H1 (cell line): Measurements from ENCODE around the gene SLC24A4. TPM values are rescaled to one million over a fixed set of nuclear protein-coding genes. Genes with fewer than 3 reads are reported as not detected.

Experiments
- CTCF ChIA-PET: fragments of 300-600 bp; sonication (Branson Sonifier 250); formaldehyde crosslinking; loops from one replicate; lab custom pipeline; 2021; ENCODE audit not compliant: partially characterized antibody; lab: Charles Lee
- POLR2A ChIA-PET: fragments of 300-600 bp; sonication (Branson Sonifier 250); formaldehyde crosslinking; loops from one replicate; lab custom pipeline; 2021; ENCODE audit warnings: inconsistent platforms; ENCODE audit not compliant: partially characterized antibody; lab: Charles Lee
- DNase-seq, 2 experiments: peaks; one replicate each; pipeline versions ENCODE4 v3.0.0 to v3.0.0-alpha.2; 2010 to 2022; ENCODE audit warnings: low spot score in 2 of 2, low read depth in 1 of 2, mixed read lengths in 1 of 2
- FAIRE-seq: peaks from 2 replicates; lab custom pipeline; 2011; peaks lifted over from hg19 to GRCh38; lab: Jason Lieb, UNC
- H2AFZ ChIP-seq: 2 replicates; pipeline ENCODE4 v1.8.1; 2012; ENCODE audit warnings: low read length, inconsistent platforms
- H2AK5ac ChIP-seq: 2 replicates; pipeline ENCODE4 v1.6.1; 2013; ENCODE audit warnings: low read depth, low read length
- H2BK120ac ChIP-seq: replicated peaks from 2 replicates; pipeline ENCODE3; 2013; ENCODE audit warnings: low read depth, low read length, inconsistent platforms
- H2BK12ac ChIP-seq: 2 replicates; pipeline ENCODE4 v1.6.1; 2013; ENCODE audit warnings: low read depth, low read length
- H2BK15ac ChIP-seq: 2 replicates; pipeline ENCODE4 v1.6.1; 2013; ENCODE audit warnings: low read length
- H2BK20ac ChIP-seq: 2 replicates; pipeline ENCODE4 v1.6.1; 2013; ENCODE audit warnings: low read length
- H2BK5ac ChIP-seq: 2 replicates; pipeline ENCODE4 v1.6.1; 2013; ENCODE audit warnings: low read depth, low read length
- H3K14ac ChIP-seq: 2 replicates; pipeline ENCODE4 v1.6.1; 2013; ENCODE audit warnings: inconsistent platforms; ENCODE audit not compliant: insufficient read length
- H3K18ac ChIP-seq: 2 replicates; pipeline ENCODE4 v1.6.1; 2013; ENCODE audit warnings: low read length; ENCODE audit errors: extremely low read depth
- H3K23ac ChIP-seq: 2 replicates; pipeline ENCODE4 v1.6.1; 2013; ENCODE audit warnings: inconsistent platforms; ENCODE audit not compliant: insufficient read length
- H3K23me2 ChIP-seq: 2 replicates; pipeline ENCODE4 v1.6.1; 2013; ENCODE audit warnings: low read depth, low read length
- H3K27ac ChIP-seq: 2 replicates; pipeline ENCODE4 v1.6.1; 2011; ENCODE audit warnings: low read depth, low read length, inconsistent platforms
- H3K27me3 ChIP-seq, 4 experiments: replicated peaks in 1 of 4; 1 replicate in 1 of 4; 2 replicates in 3 of 4; pipeline versions ENCODE4 v1.6.1 to v1.8.1; 2011 to 2013; ENCODE audit warnings: low read length in 3 of 4, mild to moderate bottlenecking in 3 of 4, inconsistent platforms in 2 of 4, mixed read lengths in 2 of 4, moderate library complexity in 1 of 4; ENCODE audit not compliant: control insufficient read depth in 3 of 4, insufficient read depth in 3 of 4; ENCODE audit errors: extremely low read depth in 1 of 4
- H3K36me3 ChIP-seq, 4 experiments: 2 replicates each; pipeline versions ENCODE4 v1.6.1 to v1.8.1; 2011 to 2013; ENCODE audit warnings: mild to moderate bottlenecking in 4 of 4, low read length in 3 of 4, moderate library complexity in 2 of 4, control low read depth in 1 of 4, inconsistent platforms in 1 of 4; ENCODE audit not compliant: insufficient read depth in 4 of 4, control insufficient read depth in 2 of 4
- H3K4ac ChIP-seq: replicated peaks from 2 replicates; pipeline ENCODE3; 2013; ENCODE audit warnings: low read length, low read depth, mixed read lengths, inconsistent platforms; ENCODE audit not compliant: insufficient read length
- H3K4me1 ChIP-seq, 4 experiments: replicated peaks in 1 of 4; 1 replicate in 1 of 4; 2 replicates in 3 of 4; pipeline versions ENCODE4 v1.6.1 to v1.8.1; 2011 to 2013; ENCODE audit warnings: low read length in 3 of 4, inconsistent platforms in 2 of 4, mixed read lengths in 1 of 4; ENCODE audit not compliant: insufficient read depth in 4 of 4, control insufficient read depth in 3 of 4
- H3K4me2 ChIP-seq, 2 experiments: 2 replicates each; pipeline versions ENCODE4 v1.6.1 to v1.8.1; 2011 to 2013; ENCODE audit warnings: low read depth in 2 of 2, low read length in 2 of 2, control low read depth in 1 of 2, inconsistent platforms in 1 of 2, mild to moderate bottlenecking in 1 of 2; ENCODE audit not compliant: insufficient read depth in 1 of 2
- H3K4me3 ChIP-seq, 4 experiments: fragments of 200-600, 300-600 bp in 1 of 4; sonication (generic), shearing (Covaris generic), sonication (Bioruptor Twin) in 1 of 4; 2 replicates each; pipeline versions ENCODE4 v1.5.1 to v1.8.1; 2011 to 2016; ENCODE audit warnings: low read length in 4 of 4, low read depth in 3 of 4, control low read depth in 2 of 4, inconsistent platforms in 2 of 4, mild to moderate bottlenecking in 2 of 4, mixed read lengths in 1 of 4, moderate library complexity in 1 of 4; ENCODE audit not compliant: insufficient read depth in 2 of 4; ENCODE audit errors: extremely low read depth in 1 of 4
- H3K56ac ChIP-seq: replicated peaks from 2 replicates; pipeline ENCODE3; 2013; ENCODE audit warnings: low read depth, mild to moderate bottlenecking, mixed read lengths, low read length, inconsistent platforms; ENCODE audit not compliant: insufficient read length
- H3K79me1 ChIP-seq: 2 replicates; pipeline ENCODE4 v1.6.1; 2013; ENCODE audit warnings: low read depth, low read length, control low read depth
- H3K79me2 ChIP-seq, 2 experiments: 2 replicates each; pipeline versions ENCODE4 v1.6.1 to v1.8.1; 2012 to 2013; ENCODE audit warnings: low read length in 2 of 2, mild to moderate bottlenecking in 2 of 2, inconsistent platforms in 1 of 2; ENCODE audit not compliant: insufficient read depth in 2 of 2, control insufficient read depth in 1 of 2
- H3K9ac ChIP-seq, 4 experiments: replicated peaks in 1 of 4; 1 replicate in 1 of 4; 2 replicates in 3 of 4; pipeline versions ENCODE4 v1.6.1 to v1.8.1; 2011 to 2013; ENCODE audit warnings: low read depth in 3 of 4, low read length in 3 of 4, control low read depth in 2 of 4, mild to moderate bottlenecking in 2 of 4, moderate library complexity in 2 of 4, inconsistent platforms in 1 of 4; ENCODE audit errors: extremely low read depth in 1 of 4
- H3K9me3 ChIP-seq, 2 experiments: 2 replicates each; pipeline versions ENCODE4 v1.6.1 to v1.8.1; 2012 to 2013; ENCODE audit warnings: mild to moderate bottlenecking in 2 of 2, moderate library complexity in 2 of 2, control low read depth in 1 of 2, inconsistent platforms in 1 of 2, low read depth in 1 of 2, low read length in 1 of 2, mixed read lengths in 1 of 2; ENCODE audit not compliant: insufficient read depth in 2 of 2
- H4K20me1 ChIP-seq, 2 experiments: replicated peaks in 1 of 2; 2 replicates each; pipeline versions ENCODE3 to v1.8.1; 2011 to 2013; ENCODE audit warnings: inconsistent platforms in 2 of 2, low read length in 2 of 2, mild to moderate bottlenecking in 1 of 2; ENCODE audit not compliant: insufficient read depth in 2 of 2, control insufficient read depth in 1 of 2
- H4K5ac ChIP-seq: 2 replicates; pipeline ENCODE4 v1.6.1; 2013; ENCODE audit warnings: low read length, low read depth, mixed read lengths, inconsistent platforms; ENCODE audit not compliant: insufficient read length
- H4K8ac ChIP-seq: 2 replicates; pipeline ENCODE4 v1.8.0; 2013; ENCODE audit warnings: mild to moderate bottlenecking, moderate library complexity, low read length, inconsistent platforms; ENCODE audit not compliant: insufficient read depth; ENCODE audit errors: extremely low read depth
- H4K91ac ChIP-seq: replicated peaks from 2 replicates; pipeline ENCODE3; 2013; ENCODE audit warnings: low read length, mixed read lengths, inconsistent platforms; ENCODE audit not compliant: insufficient read length
- MAFK ChIP-seq: IDR thresholded peaks from 2 replicates; pipeline ENCODE4 v1.6.1; 2012; ENCODE audit warnings: low read depth, mild to moderate bottlenecking, improper control_type of control experiment, low read length
- POLR2A ChIP-seq, 2 experiments: IDR thresholded peaks; 1 replicate in 1 of 2; 2 replicates in 1 of 2; pipeline ENCODE4 v1.6.1; 2011; ENCODE audit warnings: low read depth in 2 of 2, low read length in 2 of 2, mild to moderate bottlenecking in 2 of 2; ENCODE audit errors: control extremely low read depth in 1 of 2
- POU5F1 ChIP-seq: IDR thresholded peaks from 2 replicates; pipeline ENCODE4 v1.6.1; 2011; ENCODE audit warnings: low read depth, mild to moderate bottlenecking, low read length, moderate library complexity
- RAD21 ChIP-seq, 2 experiments: IDR thresholded peaks in 1 of 2; conservative IDR thresholded peaks in 1 of 2; 2 replicates each; pipeline ENCODE4 v1.6.1; 2011; ENCODE audit warnings: low read depth in 2 of 2, low read length in 2 of 2, improper control_type of control experiment in 1 of 2, inconsistent platforms in 1 of 2, mild to moderate bottlenecking in 1 of 2, moderate library complexity in 1 of 2
- WGBS, 2 experiments: shearing (Covaris generic) in 1 of 2; methylation state at CpG; one replicate each; pipeline versions ENCODE4 v1.1.6 to v1.1.7; 2013 to 2015; ENCODE audit warnings: low lambda C conversion rate in 2 of 2, mixed read lengths in 2 of 2, inconsistent platforms in 1 of 2, low coverage in 1 of 2, missing lambda C conversion rate in 1 of 2; ENCODE audit not compliant: insufficient replicate concordance in 2 of 2, insufficient coverage in 1 of 2, insufficient read length in 1 of 2; ENCODE audit errors: extremely low coverage in 1 of 2, missing lambda C conversion rate in 1 of 2; 5-methylcytosine and 5-hydroxymethylcytosine counted together
- polyA plus RNA-seq, 7 experiments: library from polyadenylated mRNA; depleted of rRNA in 3 of 7; stranded (reverse) in 5 of 7; unstranded in 2 of 7; fragments of >200 nt in 5 of 7; fragments of 200-250 nt in 2 of 7; gene quantifications; 1 replicate in 5 of 7; 2 replicates in 1 of 7; 4 replicates in 1 of 7; pipeline versions ENCODE4 v1.2.1 to v1.2.3, GENCODE V29; 2011 to 2013; ENCODE audit warnings: missing spikeins in 2 of 7, mixed read lengths in 2 of 7
- total RNA-seq: library from RNA; stranded (reverse); fragmentation: NEBNext Ultra II Directional; extraction: Animal tissue kit (Norgen Biotek cat#: 25700); gene quantifications from 2 replicates; pipeline ENCODE4 v1.2.1, GENCODE V29; 2021
- TF ChIP-seq, protein P1 (sequence below): IDR thresholded peaks from 2 replicates; pipeline ENCODE4 v1.6.1; 2012; ENCODE audit warnings: inconsistent platforms

Gene SLC24A4
- total and polyA plus RNA-seq, 2 of the 8 experiments (the other 6 are each of a cell fraction or from before 2014, with no cell fraction given), result 0.27 to 0.89 TPM

DNA sequence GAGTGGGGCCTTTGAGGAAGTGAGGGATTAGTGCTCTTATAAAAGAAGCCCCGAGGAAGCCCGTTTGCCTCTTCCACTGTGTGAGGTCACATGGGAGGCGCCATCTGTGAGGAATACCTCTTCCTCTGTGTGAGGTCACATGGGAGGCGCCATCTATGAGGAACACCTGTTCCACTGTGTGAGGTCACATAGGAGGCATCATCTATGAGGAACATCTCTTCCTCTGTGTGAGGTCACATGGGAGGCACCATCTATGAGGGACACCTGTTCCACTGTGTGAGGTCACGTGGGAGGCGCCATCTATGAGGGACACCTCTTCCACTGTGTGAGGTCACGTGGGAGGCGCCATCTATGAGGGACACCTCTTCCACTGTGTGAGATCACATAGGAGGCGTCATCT, 69.7 kb downstream of the SLC24A4 start:
- H4K20me1 ChIP-seq, result no peaks in the 10 kb centered on the region
- H4K5ac ChIP-seq, result no peak overlapping the region
- no peak overlapping the region for H3K27ac ChIP-seq
- H3K56ac ChIP-seq, result no peak overlapping the region
- CTCF ChIA-PET, result interaction anchor here (0.9 to 1.8 kb wide), 2 partner anchors 11 to 20 kb away, joined by 4 to 12 read pairs; no protein-coding TSS in a partner anchor
- H3K4me2 ChIP-seq, result no peak overlapping the region
- H3K27me3 ChIP-seq, result no peaks in the 10 kb centered on the region
- no peaks in the 10 kb centered on the region for H3K23me2 ChIP-seq
- WGBS, 2 experiments, result 92% methylated on average over 9 of the region's 9 CpGs; no CpG with 5 or more reads in 1 of the 2 experiments
- no peak overlapping the region for H2BK20ac ChIP-seq
- H3K14ac ChIP-seq, result no peak overlapping the region
- H4K91ac ChIP-seq, result no peak overlapping the region
- no peak overlapping the region for H2BK5ac ChIP-seq
- no peak overlapping the region for H3K9ac ChIP-seq
- H3K79me1 ChIP-seq, result no peaks in the 10 kb centered on the region
- 0 out of 2 replicates have a peak overlapping the region, but pooled peaks have one; percentile 28 for H2AK5ac ChIP-seq
- no peak overlapping the region for H2BK12ac ChIP-seq
- no peak overlapping the region for H2BK120ac ChIP-seq
- H2AFZ ChIP-seq, result no peak overlapping the region
- no peak overlapping the region for H2BK15ac ChIP-seq
- H3K9me3 ChIP-seq, result no peaks in the 10 kb centered on the region
- DNase-seq, result no peak
- H3K18ac ChIP-seq, result no peak overlapping the region
- H3K36me3 ChIP-seq, result no peaks in the 10 kb centered on the region
- FAIRE-seq, result no peak
- no peak overlapping the region for H3K23ac ChIP-seq
- TF ChIP-seq MAFK (no peak), POLR2A (IDR thresholded peaks at IDR 0.05; ENCODE audit: control extremely low read depth in 1 of 2, low read depth in 2 of 2, low read length in 2 of 2) (no peak), RAD21 (IDR thresholded peaks at IDR 0.05 in 1 of 2, conservative IDR thresholded peaks at IDR 0.05 in 1 of 2; ENCODE audit: low read depth in 2 of 2, low read length in 2 of 2) (no peak), POU5F1 (no peak)
- TF ChIP-seq, protein P1, sequence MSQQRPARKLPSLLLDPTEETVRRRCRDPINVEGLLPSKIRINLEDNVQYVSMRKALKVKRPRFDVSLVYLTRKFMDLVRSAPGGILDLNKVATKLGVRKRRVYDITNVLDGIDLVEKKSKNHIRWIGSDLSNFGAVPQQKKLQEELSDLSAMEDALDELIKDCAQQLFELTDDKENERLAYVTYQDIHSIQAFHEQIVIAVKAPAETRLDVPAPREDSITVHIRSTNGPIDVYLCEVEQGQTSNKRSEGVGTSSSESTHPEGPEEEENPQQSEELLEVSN, result no peak
- no peak overlapping the region for H3K4me3 ChIP-seq
- H3K4me1 ChIP-seq, result peaks cover 2 to 13% (median 6%) of the 10 kb centered on the region in 4 experiments
- no peaks in the 10 kb centered on the region for H3K79me2 ChIP-seq
- H4K8ac ChIP-seq, result no peak overlapping the region
- no peak overlapping the region for H3K4ac ChIP-seq
- POLR2A ChIA-PET, result no interaction called here
